Measurements from ENCODE around the gene MX2. TPM values are rescaled to one million over a fixed set of nuclear protein-coding genes. Genes with fewer than 3 reads are reported as not detected.

Gene MX2
- total and polyA plus RNA-seq, 2 donors (not counting 3 experiments of a cell fraction or from before 2014, with no cell fraction given): 0.01 TPM; not detected in 1

- Histone ChIP-seq H3K9me3 (replicated peaks; ENCODE audit: control insufficient read depth, insufficient read depth, low read length) (no peaks in the 10 kb centered on the region), H3K27me3 (ENCODE audit: control insufficient read depth in 2 of 2, insufficient read depth in 2 of 2, low read length in 2 of 2) (peaks cover 7 to 11% of the 10 kb centered on the region in 2 experiments), H3K9ac (replicated peaks; ENCODE audit: extremely low read depth, insufficient read depth, low read length) (no peak overlapping the region), H3K4me2 (ENCODE audit: insufficient read depth, low read length) (no peak overlapping the region), H3K79me2 (ENCODE audit: control insufficient read depth, insufficient read depth, low read length) (no peaks in the 10 kb centered on the region), H3K36me3 (ENCODE audit: control insufficient read depth in 2 of 2, extremely low read depth in 1 of 2, insufficient read depth in 2 of 2, low read length in 2 of 2) (no peaks in the 10 kb centered on the region), H3K4me3 (replicated peaks in 1 of 3; ENCODE audit: insufficient read depth in 1 of 3, low read depth in 1 of 3, low read length in 3 of 3) (no peak overlapping the region), H3K27ac (ENCODE audit: insufficient read depth, low read depth, low read length) (no peak overlapping the region), H3K9me1 (replicated peaks; ENCODE audit: control insufficient read depth, extremely low read depth, insufficient read depth, low read length) (no peaks in the 10 kb centered on the region), H2AFZ (ENCODE audit: low read depth, low read length) (no peak overlapping the region), H4K20me1 (replicated peaks; ENCODE audit: control insufficient read depth, extremely low read depth, insufficient read depth, low read length) (no peaks in the 10 kb centered on the region), H3K4me1 (ENCODE audit: control insufficient read depth, extremely low read depth, insufficient read depth, low read length) (peaks cover 6% of the 10 kb centered on the region)
- no TSS peak for BruUV-seq (replicated peaks)
- DNase-seq (ENCODE audit: low read depth, low spot score): no peak
- POLR2A ChIA-PET: no interaction called here
- CTCF ChIA-PET: interaction anchor here (0.6 to 0.7 kb wide), 2 partner anchors 55 to 146 kb away, joined by 3 to 4 read pairs; no protein-coding TSS in a partner anchor
- FAIRE-seq: no peak
- dilution Hi-C loops (cut with MboI; ENCODE audit: extremely low pct_ligation_motif_present, low sequenced_read_pairs): no loop called here
- TF ChIP-seq CTCF (IDR thresholded peaks at IDR 0.05; ENCODE audit: extremely low read depth in 1 of 2, insufficient read depth in 1 of 2, low read depth in 1 of 2, low read length in 2 of 2) (no peak), POLR2A (IDR thresholded peaks at IDR 0.05; ENCODE audit: low read depth, low read length) (no peak), GATA2 (IDR thresholded peaks at IDR 0.05; ENCODE audit: insufficient read depth, insufficient read length, low read depth, low read length) (no peak), POLR2AphosphoS5 (IDR thresholded peaks at IDR 0.05; ENCODE audit: insufficient read depth, low read depth, low read length) (no peak), JUN (IDR thresholded peaks at IDR 0.05; ENCODE audit: borderline replicate concordance, insufficient read depth, insufficient read length, low read depth) (no peak), EZH2 (IDR thresholded peaks at IDR 0.05; ENCODE audit: borderline replicate concordance, low read depth, low read length, severe bottlenecking) (no peak), MYC (IDR thresholded peaks at IDR 0.05; ENCODE audit: low read depth, low read length) (no peak), FOS (IDR thresholded peaks at IDR 0.05; ENCODE audit: borderline replicate concordance, insufficient read depth, low read length) (no peak)
- TF ChIP-seq, protein P1, sequence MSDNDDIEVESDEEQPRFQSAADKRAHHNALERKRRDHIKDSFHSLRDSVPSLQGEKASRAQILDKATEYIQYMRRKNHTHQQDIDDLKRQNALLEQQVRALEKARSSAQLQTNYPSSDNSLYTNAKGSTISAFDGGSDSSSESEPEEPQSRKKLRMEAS (IDR thresholded peaks at IDR 0.05; ENCODE audit: insufficient read depth, insufficient read length): no peak
- intact Hi-C loops (cut with micrococcal nuclease): no loop called here
Measured at GRCh38 chr21:41428847-41429246, 67.0 kb downstream of the MX2 start.

Data from endothelial cell of umbilical vein (primary cell).